Sciatic nerve (tissue), 2 donors: Measurements from ENCODE around the gene SLC12A7. TPM values are rescaled to one million over a fixed set of nuclear protein-coding genes. Genes with fewer than 3 reads are reported as not detected.
A peak's percentile ranks its signal among the peaks of the same experiment; 100 is the strongest.

Source experiments
- ATAC-seq: fragments of 200-7000 bp; cut with Tn5 transposase; one replicate; pipeline ENCODE4 v1.9.1; 2020; ENCODE audit warnings: mild to moderate bottlenecking, moderate library complexity
- DNase-seq: peaks from one replicate; pipeline ENCODE4 v3.0.0-alpha.2; 2020; ENCODE audit warnings: low spot score
- intact Hi-C: fragments of 100-400 bp; cut with DNase I; formaldehyde crosslinking; loops from one replicate; pipeline ENCODE4 v1.14.2; 2022
- total RNA-seq: library from RNA; stranded (reverse); fragmentation: NEBNext Ultra II Directional; extraction: Animal tissue kit (Norgen Biotek cat#: 25700); gene quantifications from one replicate; pipeline ENCODE4 v1.2.1, GENCODE V29; 2021
- donor health status: DM: no; HTN: no; CAD: no.
- donor health status: DM: no; HTN: no; CAD: no.

The SLC12A7 gene
- total RNA-seq, 1 donor from 2014 or later = 31.7 TPM

GRCh38 chr5:1021136-1021968, 90.5 kb downstream of the SLC12A7 start:
- intact Hi-C loops = no loop called here
- ATAC-seq (no peak), DNase-seq (no peak)

GRCh38 chr5:1020452-1020961, 91.4 kb downstream of the SLC12A7 start:
- DNase-seq (no peak), ATAC-seq (no peak)
- intact Hi-C loops = no loop called here

- ATAC-seq = no peak
- intact Hi-C loops = no loop called here
These were observed 92.6 kb downstream of the SLC12A7 start for GRCh38 chr5:1019001-1019905.

GRCh38 chr5:1018596-1018995, 93.3 kb downstream of the SLC12A7 start:
- ATAC-seq = no peak
- intact Hi-C loops = no loop called here

More at GRCh38 chr5:1019001-1019905, 92.6 kb downstream of the SLC12A7 start:
- no peak for DNase-seq

GRCh38 chr5:1017691-1018455, 94.0 kb downstream of the SLC12A7 start:
- no peak for DNase-seq
- ATAC-seq = peak; percentile 29
- intact Hi-C loops = no loop called here

More at GRCh38 chr5:1018596-1018995, 93.3 kb downstream of the SLC12A7 start:
- no peak for DNase-seq

GRCh38 chr5:1017056-1017455, 94.8 kb downstream of the SLC12A7 start:
- intact Hi-C loops = no loop called here
- DNase-seq (no peak), ATAC-seq (no peak)

GRCh38 chr5:1016476-1016875, 95.4 kb downstream of the SLC12A7 start:
- intact Hi-C loops = no loop called here
- DNase-seq (no peak), ATAC-seq (no peak)

- intact Hi-C loops = no loop called here
- ATAC-seq = no peak
- no peak for DNase-seq
These were observed 95.8 kb downstream of the SLC12A7 start for GRCh38 chr5:1016036-1016435.

- intact Hi-C loops = no loop called here
- ATAC-seq (no peak), DNase-seq (no peak)
These were observed 96.4 kb downstream of the SLC12A7 start for GRCh38 chr5:1015507-1015906.

- DNase-seq (no peak), ATAC-seq (no peak)
- intact Hi-C loops = no loop called here
These were observed 97.1 kb downstream of the SLC12A7 start for GRCh38 chr5:1014781-1015221.

GRCh38 chr5:1014346-1014745, 97.5 kb downstream of the SLC12A7 start:
- no peak for DNase-seq
- intact Hi-C loops = no loop called here
- no peak for ATAC-seq

GRCh38 chr5:1013948-1014301, 97.9 kb downstream of the SLC12A7 start:
- no peak for ATAC-seq
- no peak for DNase-seq
- intact Hi-C loops = no loop called here

- intact Hi-C loops = no loop called here
- DNase-seq = no peak
- ATAC-seq = no peak
These were observed 98.5 kb downstream of the SLC12A7 start for GRCh38 chr5:1013238-1013947.

- intact Hi-C loops = no loop called here
- DNase-seq = no peak
These were observed 99.0 kb downstream of the SLC12A7 start for GRCh38 chr5:1012900-1013237.

GRCh38 chr5:1012313-1012841, 99.5 kb downstream of the SLC12A7 start:
- intact Hi-C loops = no loop called here
- ATAC-seq (no peak), DNase-seq (no peak)

More at GRCh38 chr5:1012900-1013237, 99.0 kb downstream of the SLC12A7 start:
- no peak for ATAC-seq

- intact Hi-C loops = no loop called here
- DNase-seq = no peak
- no peak for ATAC-seq
These were observed 100.0 kb downstream of the SLC12A7 start for GRCh38 chr5:1011741-1012312.

- ATAC-seq = no peak
- intact Hi-C loops = no loop called here
- no peak for DNase-seq
These were observed 100.6 kb downstream of the SLC12A7 start for GRCh38 chr5:1011226-1011631.

GRCh38 chr5:1010641-1011046, 101.2 kb downstream of the SLC12A7 start:
- ATAC-seq = no peak
- DNase-seq = peak; percentile 22
- intact Hi-C loops = no loop called here
